ENCODE data around the gene ANO4.

ANO4 gene

GRCh38 chr12:100951756-100952155 is 157.2 kb downstream of the ANO4 start:
- no peaks in the 10 kb centered on the region for H3K36me3 ChIP-seq (ENCODE audit: insufficient read depth, low read length)
- no peak for DNase-seq (ENCODE audit: low read depth, low spot score)
- no peak overlapping the region for H3K4me3 ChIP-seq
- H3K9ac ChIP-seq (ENCODE audit: insufficient read length): no peak overlapping the region
- no peaks in the 10 kb centered on the region for H3K9me3 ChIP-seq (ENCODE audit: low read depth, low read length)
- no peak overlapping the region for H3K27ac ChIP-seq
- TF ChIP-seq EZH2 (IDR thresholded peaks at IDR 0.05) (no peak), POLR2AphosphoS5 (IDR thresholded peaks at IDR 0.05; ENCODE audit: borderline replicate concordance, low read depth, low read length) (no peak), FOXP2 (optimal IDR thresholded peaks at IDR 0.05; ENCODE audit: control extremely low read depth, extremely low read length, insufficient read depth) (no peak)

DNA sequence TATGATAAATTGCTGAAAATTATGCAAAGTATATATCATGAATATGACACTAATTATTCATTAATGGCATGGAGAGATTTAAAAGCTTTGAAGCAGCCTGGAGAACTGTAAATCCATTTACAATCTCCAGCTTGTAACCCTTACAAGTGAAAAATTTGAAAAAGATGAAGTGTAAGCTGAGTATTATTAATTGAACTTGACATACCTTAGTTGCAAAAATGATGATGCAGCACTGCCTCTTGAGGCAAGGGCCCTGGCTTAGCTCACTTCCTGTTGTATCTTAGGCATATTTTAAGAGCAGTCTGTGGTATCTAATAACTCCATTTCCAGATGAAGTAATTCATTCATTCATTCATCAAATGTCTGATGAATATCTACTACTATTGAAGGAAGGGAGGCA is 158.6 kb downstream of the ANO4 start:
- peak; percentile 93 for DNase-seq (ENCODE audit: low read depth, low spot score)
- Histone ChIP-seq H3K9me3 (ENCODE audit: low read depth, low read length) (no peaks in the 10 kb centered on the region), H3K4me3 (peak overlapping the region; percentile 52), H3K27ac (peak overlapping the region; percentile 75), H3K9ac (ENCODE audit: insufficient read length) (no peak overlapping the region), H3K36me3 (ENCODE audit: insufficient read depth, low read length) (no peaks in the 10 kb centered on the region)
- TF ChIP-seq FOXP2 (optimal IDR thresholded peaks at IDR 0.05; ENCODE audit: control extremely low read depth, extremely low read length, insufficient read depth) (no peak), EZH2 (IDR thresholded peaks at IDR 0.05) (no peak), POLR2AphosphoS5 (IDR thresholded peaks at IDR 0.05; ENCODE audit: borderline replicate concordance, low read depth, low read length) (peak; percentile 85; the same call in 1 of the 2 replicates)

DNA sequence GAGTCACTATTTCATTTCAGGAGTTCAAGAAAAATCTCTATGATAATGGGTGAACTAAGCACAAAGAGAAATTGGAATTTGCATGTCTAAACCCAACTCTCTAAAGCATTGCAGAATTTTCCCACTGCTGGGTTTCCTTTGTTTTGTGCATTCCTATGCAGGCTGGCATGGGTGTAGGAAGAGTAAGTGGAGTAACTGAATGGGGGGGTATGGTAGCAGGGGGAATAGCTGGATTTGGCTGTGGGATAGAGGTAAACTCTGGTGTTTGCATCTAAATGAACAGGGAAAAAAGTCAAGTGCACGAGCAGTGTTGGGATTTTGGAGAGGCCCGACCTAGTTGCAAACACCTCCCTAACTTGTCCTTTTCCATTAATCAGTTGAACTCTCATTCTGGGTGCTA is 159.1 kb downstream of the ANO4 start:
- no peak overlapping the region for H3K9ac ChIP-seq (ENCODE audit: insufficient read length)
- TF ChIP-seq EZH2 (IDR thresholded peaks at IDR 0.05) (no peak), POLR2AphosphoS5 (IDR thresholded peaks at IDR 0.05; ENCODE audit: borderline replicate concordance, low read depth, low read length) (no peak), FOXP2 (optimal IDR thresholded peaks at IDR 0.05; ENCODE audit: control extremely low read depth, extremely low read length, insufficient read depth) (no peak)
- peak overlapping the region; percentile 71; the same call in 1 of the 2 replicates for H3K27ac ChIP-seq

DNA sequence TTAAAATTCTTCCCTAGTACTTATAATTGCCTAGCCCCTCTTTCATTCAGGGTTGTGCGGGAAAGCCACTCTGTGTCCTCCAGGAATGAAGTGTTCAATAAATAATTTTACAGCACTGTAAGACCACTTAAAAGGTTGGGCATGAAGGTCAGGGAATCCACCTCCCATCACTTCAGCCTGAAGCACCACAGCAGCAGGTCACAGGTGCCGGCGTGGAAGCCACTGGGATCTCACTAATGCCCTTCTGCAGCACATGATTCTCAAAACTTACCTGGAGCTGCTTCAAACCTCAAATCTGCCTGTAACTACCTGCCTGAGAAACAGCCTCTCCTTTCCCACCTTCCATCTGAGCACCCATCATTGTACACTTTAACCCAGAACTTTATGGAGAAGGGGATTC is 159.5 kb downstream of the ANO4 start:
- Histone ChIP-seq H3K4me3 (peak overlapping the region; percentile 42; the same call in 1 of the 2 replicates), H3K27ac (peak overlapping the region; percentile 71; the same call in 1 of the 2 replicates), H3K9me3 (ENCODE audit: low read depth, low read length) (no peaks in the 10 kb centered on the region), H3K9ac (ENCODE audit: insufficient read length) (no peak overlapping the region), H3K36me3 (ENCODE audit: insufficient read depth, low read length) (no peaks in the 10 kb centered on the region)
- DNase-seq (ENCODE audit: low read depth, low spot score): no peak
- TF ChIP-seq EZH2 (IDR thresholded peaks at IDR 0.05) (no peak), POLR2AphosphoS5 (IDR thresholded peaks at IDR 0.05; ENCODE audit: borderline replicate concordance, low read depth, low read length) (no peak), FOXP2 (optimal IDR thresholded peaks at IDR 0.05; ENCODE audit: control extremely low read depth, extremely low read length, insufficient read depth) (no peak)

More for the DNA sequence above, 159.1 kb downstream of the ANO4 start:
- no peak for DNase-seq (ENCODE audit: low read depth, low spot score)
- H3K9me3 ChIP-seq (ENCODE audit: low read depth, low read length): no peaks in the 10 kb centered on the region
- peak overlapping the region; percentile 42 for H3K4me3 ChIP-seq
- no peaks in the 10 kb centered on the region for H3K36me3 ChIP-seq (ENCODE audit: insufficient read depth, low read length)

GRCh38 chr12:100955139-100955538 is 160.6 kb downstream of the ANO4 start:
- no peak for DNase-seq (ENCODE audit: low read depth, low spot score)
- Histone ChIP-seq H3K9ac (ENCODE audit: insufficient read length) (no peak overlapping the region), H3K27ac (no peak overlapping the region), H3K9me3 (ENCODE audit: low read depth, low read length) (no peaks in the 10 kb centered on the region), H3K4me3 (no peak overlapping the region), H3K36me3 (ENCODE audit: insufficient read depth, low read length) (no peaks in the 10 kb centered on the region)
- TF ChIP-seq FOXP2 (optimal IDR thresholded peaks at IDR 0.05; ENCODE audit: control extremely low read depth, extremely low read length, insufficient read depth): no peak
- TF ChIP-seq EZH2 (IDR thresholded peaks at IDR 0.05): no peak
- no peak for TF ChIP-seq POLR2AphosphoS5 (IDR thresholded peaks at IDR 0.05; ENCODE audit: borderline replicate concordance, low read depth, low read length)

DNA sequence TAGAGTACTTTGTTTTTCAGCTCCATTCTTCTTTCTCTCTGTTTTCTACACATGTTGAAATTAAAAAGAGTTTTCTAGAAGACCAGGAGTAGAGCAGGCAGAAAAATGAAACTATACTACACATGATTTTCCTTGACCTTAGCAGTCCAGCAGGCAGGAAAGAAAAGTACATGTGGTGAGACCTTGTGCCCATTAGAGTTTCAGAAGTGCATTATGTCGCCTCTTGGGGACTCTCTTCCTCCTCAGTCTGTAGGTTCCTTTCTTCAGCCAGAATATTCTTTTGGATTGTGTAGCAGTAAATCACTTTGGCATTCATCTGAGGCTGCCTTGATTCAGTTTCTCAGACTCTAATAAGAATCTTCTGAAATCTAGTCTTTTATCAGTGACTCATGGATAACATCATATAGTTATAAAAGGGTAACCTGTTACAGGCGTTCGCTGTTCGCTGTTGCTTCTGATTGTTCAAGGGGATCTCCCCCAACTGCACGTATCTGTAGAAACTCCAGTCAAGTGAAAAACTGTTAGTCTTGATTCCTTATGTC is 161.8 kb downstream of the ANO4 start:
- Histone ChIP-seq H3K4me3 (no peak overlapping the region), H3K9ac (ENCODE audit: insufficient read length) (no peak overlapping the region), H3K27ac (no peak overlapping the region), H3K9me3 (ENCODE audit: low read depth, low read length) (no peaks in the 10 kb centered on the region), H3K36me3 (ENCODE audit: insufficient read depth, low read length) (no peaks in the 10 kb centered on the region)
- TF ChIP-seq FOXP2 (optimal IDR thresholded peaks at IDR 0.05; ENCODE audit: control extremely low read depth, extremely low read length, insufficient read depth): no peak
- no peak for TF ChIP-seq EZH2 (IDR thresholded peaks at IDR 0.05)
- no peak for TF ChIP-seq POLR2AphosphoS5 (IDR thresholded peaks at IDR 0.05; ENCODE audit: borderline replicate concordance, low read depth, low read length)
- DNase-seq (ENCODE audit: low read depth, low spot score): no peak

- no peak overlapping the region for H3K27ac ChIP-seq
- DNase-seq (ENCODE audit: low read depth, low spot score): no peak
- H3K36me3 ChIP-seq (ENCODE audit: insufficient read depth, low read length): no peaks in the 10 kb centered on the region
- no peak overlapping the region for H3K9ac ChIP-seq (ENCODE audit: insufficient read length)
- H3K4me3 ChIP-seq: no peak overlapping the region
- H3K9me3 ChIP-seq (ENCODE audit: low read depth, low read length): no peaks in the 10 kb centered on the region
- no peak for TF ChIP-seq POLR2AphosphoS5 (IDR thresholded peaks at IDR 0.05; ENCODE audit: borderline replicate concordance, low read depth, low read length)
- no peak for TF ChIP-seq EZH2 (IDR thresholded peaks at IDR 0.05)
- TF ChIP-seq FOXP2 (optimal IDR thresholded peaks at IDR 0.05; ENCODE audit: control extremely low read depth, extremely low read length, insufficient read depth): no peak
These were observed 164.9 kb downstream of the ANO4 start for GRCh38 chr12:100959481-100959880.

DNA sequence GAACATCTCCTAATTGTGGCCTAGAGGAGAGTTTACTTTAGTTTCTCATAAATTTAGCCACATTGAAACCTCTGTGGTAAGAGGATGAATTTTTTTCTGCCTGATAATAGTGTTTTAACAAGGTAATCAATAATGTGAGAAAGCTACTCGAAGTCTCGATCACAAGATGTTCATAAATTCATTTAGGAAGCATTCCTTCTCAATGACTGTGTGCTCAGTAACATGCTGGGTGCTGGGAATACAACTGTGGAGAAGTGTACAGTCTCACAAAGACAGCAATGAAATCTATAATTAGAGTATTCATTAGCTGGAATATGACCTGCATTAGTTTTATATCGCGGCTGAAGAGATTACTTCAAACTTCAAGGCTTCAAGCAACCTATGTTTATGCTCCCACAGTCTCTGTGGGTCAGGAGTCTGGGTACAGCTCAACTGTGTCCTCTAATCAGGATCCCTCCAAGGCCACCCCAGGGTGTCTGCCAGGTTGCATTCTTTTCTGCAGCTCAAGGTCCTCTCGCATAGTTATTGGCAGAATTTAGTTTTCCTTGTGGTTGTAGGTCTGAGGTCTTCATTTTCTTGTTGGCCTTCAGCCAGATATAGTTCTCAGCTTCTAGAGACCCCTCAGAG is 167.6 kb downstream of the ANO4 start:
- no peaks in the 10 kb centered on the region for H3K9me3 ChIP-seq (ENCODE audit: low read depth, low read length)
- H3K36me3 ChIP-seq (ENCODE audit: insufficient read depth, low read length): no peaks in the 10 kb centered on the region
- H3K4me3 ChIP-seq: no peak overlapping the region
- TF ChIP-seq EZH2 (IDR thresholded peaks at IDR 0.05): no peak
- TF ChIP-seq POLR2AphosphoS5 (IDR thresholded peaks at IDR 0.05; ENCODE audit: borderline replicate concordance, low read depth, low read length): no peak
- TF ChIP-seq FOXP2 (optimal IDR thresholded peaks at IDR 0.05; ENCODE audit: control extremely low read depth, extremely low read length, insufficient read depth): no peak
- DNase-seq (ENCODE audit: low read depth, low spot score): no peak
- H3K27ac ChIP-seq: no peak overlapping the region
- no peak overlapping the region for H3K9ac ChIP-seq (ENCODE audit: insufficient read length)
